ENCODE data around the gene DDIT4. TPM values are rescaled to one million over a fixed set of nuclear protein-coding genes. Genes with fewer than 3 reads are reported as not detected.

DDIT4 gene
- total and polyA plus RNA-seq, 9 of the 15 experiments (the other 6 are each of a cell fraction or from before 2014, with no cell fraction given): 8.2 to 675 (median 159) TPM

DNA sequence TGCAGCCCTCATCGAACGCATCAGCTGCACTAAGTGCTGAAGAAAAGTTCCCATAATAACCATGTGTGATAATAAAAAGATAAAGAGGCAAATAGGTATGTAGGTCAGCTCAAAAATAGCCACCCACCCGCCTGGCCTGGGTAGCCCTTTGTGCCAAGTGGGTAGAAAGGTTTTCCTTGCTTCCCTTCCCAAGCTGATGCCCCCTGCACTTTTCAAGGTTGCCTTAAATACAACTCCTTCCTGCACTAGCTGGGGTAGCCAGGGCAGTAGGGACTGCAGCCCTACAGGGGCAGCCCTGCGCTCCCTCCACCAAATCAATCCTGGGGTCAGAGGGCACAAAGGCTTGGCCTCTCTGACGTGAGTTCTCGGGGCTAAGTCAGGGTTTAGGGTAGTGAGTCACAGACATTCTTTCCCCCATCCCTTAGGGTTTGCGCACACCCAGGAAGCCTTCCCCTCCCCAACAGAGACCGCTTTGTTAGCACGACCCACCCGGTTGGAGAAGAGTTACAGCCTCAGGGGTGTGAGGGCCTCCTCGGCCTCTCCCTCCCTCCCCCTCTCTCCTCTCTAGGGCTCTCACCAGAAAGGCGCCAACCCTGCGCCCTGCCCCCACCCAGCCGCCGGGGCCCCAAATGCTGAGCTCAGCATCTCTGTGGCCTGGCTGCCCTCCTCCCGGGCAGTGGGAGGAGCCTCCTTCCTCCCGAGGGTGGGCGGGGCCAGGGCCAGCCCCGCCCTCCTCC, 13.3 kb upstream of the DDIT4 start:
- BruUV-seq (replicated peaks): TSS peak; percentile 81
- Histone ChIP-seq H3K4me2 (ENCODE audit: insufficient read depth, low read length) (peak overlapping the region; percentile 87), H3K9ac (ENCODE audit: insufficient read depth in 1 of 2, low read depth in 2 of 2, low read length in 2 of 2) (peak overlapping the region; percentile 79 to 94), H4K20me1 (replicated peaks; ENCODE audit: control insufficient read depth, insufficient read depth, low read length) (no peaks in the 10 kb centered on the region), H3K4me1 (replicated peaks in 1 of 2; ENCODE audit: control insufficient read depth in 2 of 2, insufficient read depth in 2 of 2, low read length in 2 of 2) (peaks cover 43 to 51% of the 10 kb centered on the region in 2 experiments), H2AFZ (ENCODE audit: low read depth, low read length) (peak overlapping the region; percentile 96), H3K27ac (ENCODE audit: extremely low read depth, low read depth, low read length) (peak overlapping the region; percentile 94), H3K36me3 (ENCODE audit: control insufficient read depth, insufficient read depth, low read length) (no peaks in the 10 kb centered on the region), H3K9me1 (ENCODE audit: control insufficient read depth, insufficient read depth, low read length) (no peaks in the 10 kb centered on the region), H3K9me3 (replicated peaks; ENCODE audit: control insufficient read depth, insufficient read depth, low read depth, low read length) (no peaks in the 10 kb centered on the region), H3K79me2 (ENCODE audit: control insufficient read depth, insufficient read depth, low read length) (no peaks in the 10 kb centered on the region), H3K4me3 (peak overlapping the region; percentile 54), H3K27me3 (ENCODE audit: control insufficient read depth in 2 of 2, insufficient read depth in 2 of 2, low read length in 2 of 2) (no peaks in the 10 kb centered on the region)
- in situ Hi-C loops (cut with MboI) (no loop called here), intact Hi-C loops (cut with micrococcal nuclease) (loop anchor here (2.0 kb wide), 1 partner anchor 16 kb away; no protein-coding TSS in a partner anchor)
- ChIA-PET POLR2A (interaction anchor here (0.5 to 15.0 kb wide), 24 partner anchors 10 to 1250 kb away, joined by 3 to 277 read pairs (median 4); partner anchors contain the start of gene DDIT4), CTCF (ENCODE audit: low intra/inter-chr PET ratio) (no interaction called here)
- ATAC-seq (peak; percentile 91), DNase-seq (ENCODE audit: extremely low read depth in 1 of 4, low spot score in 3 of 4) (peak; percentile 95 to 100 (median 100)), FAIRE-seq (peak; percentile 74)
- WGBS (ENCODE audit: insufficient coverage, low coverage, missing lambda C conversion rate): 16% methylated on average over 10 of the region's 19 CpGs
- TF ChIP-seq RNF2 (IDR thresholded peaks at IDR 0.05) (peak; percentile 97), HNRNPK (IDR thresholded peaks at IDR 0.05; ENCODE audit: low read depth, low read length, poor library complexity, severe bottlenecking) (peak; percentile 87), MTF1 (CRISPR knock-in tag; IDR thresholded peaks at IDR 0.05; ENCODE audit: borderline replicate concordance) (peak; percentile 43; the same call in 1 of the 2 replicates), HNRNPUL1 (IDR thresholded peaks at IDR 0.05; ENCODE audit: low read length) (no peak), NFYB (IDR thresholded peaks at IDR 0.05; ENCODE audit: extremely low read depth, insufficient read length) (no peak), CCNT2 (IDR thresholded peaks at IDR 0.05; ENCODE audit: borderline replicate concordance, extremely low read depth, insufficient read length, low read depth, low read length) (peak; percentile 24), RBBP5 (IDR thresholded peaks at IDR 0.05; ENCODE audit: borderline replicate concordance, insufficient read depth, low read length, poor library complexity, severe bottlenecking) (peak; percentile 3), HIVEP1 (CRISPR knock-in tag; IDR thresholded peaks at IDR 0.05) (0 out of 2 replicates have a peak, but pooled peaks have one; percentile 82), ZKSCAN3 (CRISPR knock-in tag; IDR thresholded peaks at IDR 0.05) (no peak), ZNF175 (CRISPR knock-in tag; IDR thresholded peaks at IDR 0.05; ENCODE audit: low read depth) (no peak; the same call in 1 of the 2 replicates), GABPB2 (CRISPR knock-in tag; conservative IDR thresholded peaks at IDR 0.05) (0 out of 2 replicates have a peak, but pooled peaks have one; percentile 19)
- TF ChIP-seq, protein P1, sequence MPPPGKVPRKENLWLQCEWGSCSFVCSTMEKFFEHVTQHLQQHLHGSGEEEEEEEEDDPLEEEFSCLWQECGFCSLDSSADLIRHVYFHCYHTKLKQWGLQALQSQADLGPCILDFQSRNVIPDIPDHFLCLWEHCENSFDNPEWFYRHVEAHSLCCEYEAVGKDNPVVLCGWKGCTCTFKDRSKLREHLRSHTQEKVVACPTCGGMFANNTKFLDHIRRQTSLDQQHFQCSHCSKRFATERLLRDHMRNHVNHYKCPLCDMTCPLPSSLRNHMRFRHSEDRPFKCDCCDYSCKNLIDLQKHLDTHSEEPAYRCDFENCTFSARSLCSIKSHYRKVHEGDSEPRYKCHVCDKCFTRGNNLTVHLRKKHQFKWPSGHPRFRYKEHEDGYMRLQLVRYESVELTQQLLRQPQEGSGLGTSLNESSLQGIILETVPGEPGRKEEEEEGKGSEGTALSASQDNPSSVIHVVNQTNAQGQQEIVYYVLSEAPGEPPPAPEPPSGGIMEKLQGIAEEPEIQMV (tag; conservative IDR thresholded peaks at IDR 0.05; ENCODE audit: low read depth): 0 out of 2 replicates have a peak, but pooled peaks have one; percentile 31
- TF ChIP-seq, protein P2, sequence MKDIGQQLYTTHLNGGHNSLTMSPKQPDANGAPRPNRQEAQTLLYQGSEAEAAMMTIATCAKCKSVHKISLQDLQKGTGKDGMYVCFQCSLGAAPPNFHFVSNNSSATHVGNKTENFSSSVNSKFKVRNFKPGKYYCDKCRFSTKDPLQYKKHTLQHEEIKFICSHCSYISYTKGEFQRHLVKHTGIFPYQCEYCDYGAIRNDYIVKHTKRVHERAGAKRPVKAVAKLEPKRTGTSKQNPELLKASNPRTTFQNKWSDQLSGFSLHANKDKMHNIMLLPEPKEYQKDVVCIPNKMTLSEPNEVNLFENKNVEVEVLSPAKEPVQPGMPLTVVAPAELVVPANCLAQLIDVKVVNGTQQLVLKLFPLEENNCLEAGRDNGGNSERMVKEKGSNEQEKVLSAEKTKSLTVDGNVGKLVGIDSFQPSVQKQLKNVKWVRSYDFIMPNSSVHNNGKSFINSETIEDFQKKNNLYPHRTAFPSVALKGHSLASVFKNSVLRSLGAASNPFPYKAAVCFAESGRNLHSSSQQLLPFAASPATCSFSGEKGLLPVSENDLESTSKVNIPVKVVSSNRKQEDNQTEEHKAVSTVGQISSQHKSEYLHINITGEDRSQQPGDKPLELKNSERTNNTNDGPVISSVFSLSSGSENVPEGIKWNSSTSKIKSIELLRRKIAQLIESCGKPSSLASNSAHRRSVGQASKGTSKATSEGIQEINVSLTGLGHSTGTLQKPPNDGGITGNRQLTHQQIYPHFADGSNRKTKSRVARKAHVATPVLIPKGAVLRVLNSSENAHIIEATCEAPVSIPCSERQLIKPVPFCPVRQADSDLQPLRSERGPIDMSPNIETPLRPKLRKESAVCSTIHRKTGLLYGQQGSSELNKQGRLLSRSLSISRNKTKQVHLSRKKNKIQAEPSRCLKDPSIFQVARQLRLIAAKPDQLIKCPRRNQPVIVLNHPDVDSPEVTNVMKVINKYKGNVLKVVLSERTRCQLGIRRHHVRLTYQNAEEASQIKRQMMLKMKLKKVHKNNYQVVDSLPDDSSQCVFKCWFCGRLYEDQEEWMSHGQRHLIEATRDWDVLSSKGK (CRISPR knock-in tag; IDR thresholded peaks at IDR 0.05): no peak
- TF ChIP-seq, protein P3, sequence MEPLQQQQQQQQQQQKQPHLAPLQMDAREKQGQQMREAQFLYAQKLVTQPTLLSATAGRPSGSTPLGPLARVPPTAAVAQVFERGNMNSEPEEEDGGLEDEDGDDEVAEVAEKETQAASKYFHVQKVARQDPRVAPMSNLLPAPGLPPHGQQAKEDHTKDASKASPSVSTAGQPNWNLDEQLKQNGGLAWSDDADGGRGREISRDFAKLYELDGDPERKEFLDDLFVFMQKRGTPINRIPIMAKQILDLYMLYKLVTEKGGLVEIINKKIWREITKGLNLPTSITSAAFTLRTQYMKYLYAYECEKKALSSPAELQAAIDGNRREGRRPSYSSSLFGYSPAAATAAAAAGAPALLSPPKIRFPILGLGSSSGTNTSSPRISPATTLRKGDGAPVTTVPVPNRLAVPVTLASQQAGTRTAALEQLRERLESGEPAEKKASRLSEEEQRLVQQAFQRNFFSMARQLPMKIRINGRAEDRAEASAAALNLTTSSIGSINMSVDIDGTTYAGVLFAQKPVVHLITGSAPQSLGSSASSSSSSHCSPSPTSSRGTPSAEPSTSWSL (CRISPR knock-in tag; IDR thresholded peaks at IDR 0.05; ENCODE audit: borderline replicate concordance): peak; percentile 94; the same call in 1 of the 2 replicates
